Measurements from ENCODE around the gene ELK4.

ELK4 gene

DNA sequence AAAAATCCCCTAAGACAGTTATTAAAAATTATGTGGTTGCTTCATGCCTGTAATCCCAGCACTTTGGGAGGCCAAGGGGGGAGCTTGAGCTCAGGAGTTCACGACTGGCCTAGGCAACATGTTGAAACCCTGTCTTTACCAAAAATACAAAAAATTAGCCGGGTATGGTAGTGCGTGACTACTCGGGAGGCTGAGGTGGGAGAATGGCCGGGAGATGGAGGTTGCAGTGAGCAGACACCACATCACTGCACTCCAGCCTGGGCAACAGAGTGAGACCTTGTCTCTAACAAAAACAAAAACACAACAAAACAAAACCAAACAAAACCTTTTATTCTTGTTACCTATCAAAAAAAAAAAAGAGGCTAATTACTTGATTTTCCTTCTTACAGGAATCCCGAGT, 2.1 kb downstream of the ELK4 start:
- DNase-seq: no peak

DNA sequence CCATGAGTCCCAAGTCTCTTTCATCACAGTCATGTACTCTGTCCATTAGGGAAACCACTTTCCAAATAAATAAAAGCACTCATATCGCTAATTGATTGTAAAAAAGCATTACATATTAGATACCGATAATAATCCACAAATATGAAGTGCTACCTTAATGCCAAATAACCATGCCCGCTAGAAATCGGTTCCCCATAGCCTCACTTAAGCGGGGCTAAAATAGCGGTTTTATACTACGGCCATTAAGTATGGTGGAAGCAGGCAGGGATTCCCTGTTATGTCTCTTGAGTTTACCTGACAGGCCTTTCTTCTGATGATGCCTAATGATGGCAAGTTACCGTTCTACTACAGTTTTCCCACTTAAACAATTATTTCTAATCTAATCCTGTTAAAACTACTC, 3.9 kb downstream of the ELK4 start:
- no peak for DNase-seq

DNA sequence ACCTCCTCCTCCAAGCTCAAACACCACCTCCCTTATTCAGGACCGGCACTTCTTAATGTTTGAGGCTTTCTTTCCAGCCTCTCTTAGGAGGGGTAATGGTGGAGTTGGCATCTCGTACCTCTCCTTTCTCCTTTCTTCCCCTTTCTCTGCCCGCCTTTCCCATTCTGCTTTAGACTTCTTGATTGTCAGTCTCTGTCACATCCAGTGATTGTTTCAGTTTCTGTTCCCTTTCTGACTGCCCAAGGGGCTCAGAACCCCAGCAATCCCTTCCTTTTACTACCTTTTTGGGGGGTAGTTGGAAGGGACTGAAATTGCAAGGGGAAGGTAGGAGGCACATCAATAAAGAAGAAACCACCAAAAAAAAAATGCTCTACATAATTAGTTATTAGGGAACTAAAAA, 5.6 kb downstream of the ELK4 start:
- no peak for DNase-seq

DNA sequence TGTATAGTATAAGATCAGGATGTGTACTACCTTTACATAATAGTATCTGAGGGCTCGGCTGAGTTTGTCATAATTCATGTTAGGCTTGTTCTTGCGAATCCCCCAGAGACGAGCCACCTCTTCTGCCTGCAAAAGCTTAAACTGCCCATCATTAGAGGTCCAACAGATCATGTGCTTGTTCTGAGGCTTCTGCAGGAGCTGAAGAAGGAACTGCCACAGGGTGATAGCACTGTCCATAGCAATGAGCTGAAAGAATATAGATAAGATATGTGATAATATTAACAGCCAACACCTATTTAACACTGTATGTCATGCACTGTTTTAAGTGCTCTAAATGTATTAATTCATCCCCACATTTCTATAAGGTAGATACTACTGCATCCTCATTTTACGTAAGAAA, 8.2 kb downstream of the ELK4 start:
- no peak for DNase-seq

DNA sequence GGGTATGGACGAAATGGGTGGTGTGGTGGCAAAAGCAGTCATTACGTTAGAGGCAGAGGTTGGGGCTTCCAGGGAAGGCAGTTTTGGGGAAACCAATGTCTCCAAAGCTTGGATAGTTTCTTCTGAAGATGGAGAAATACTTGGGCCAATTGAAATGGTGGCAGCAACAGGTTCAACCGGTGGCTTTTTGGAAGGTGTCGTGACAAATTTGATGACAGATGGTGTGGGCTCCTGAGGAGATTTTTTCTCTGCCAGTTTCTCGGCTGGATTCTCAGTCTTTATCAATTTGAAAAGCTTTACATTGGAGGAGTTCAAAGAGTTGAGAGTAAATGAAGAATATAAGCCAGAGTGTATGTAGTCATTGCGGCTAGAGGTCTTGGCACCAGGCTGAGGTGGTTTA, 11.5 kb downstream of the ELK4 start:
- DNase-seq: no peak

DNA sequence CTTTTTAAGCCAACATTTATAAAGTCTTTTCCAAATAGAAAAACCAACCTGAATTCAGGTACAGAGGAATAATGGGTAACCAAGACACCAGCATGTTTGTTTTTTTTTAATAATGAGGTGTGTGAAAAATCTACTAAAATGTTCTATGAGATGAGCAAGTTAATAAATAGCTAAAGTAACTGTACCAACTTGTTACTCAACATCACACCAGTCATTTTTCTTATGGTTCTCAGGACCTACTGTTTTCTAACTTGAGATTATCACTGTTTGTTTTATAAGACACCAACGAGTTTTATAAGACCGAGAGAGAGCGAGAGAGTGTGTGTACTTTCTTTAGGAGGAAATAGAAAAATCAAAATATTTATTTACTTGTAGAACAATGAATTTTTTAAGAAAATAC, 12.4 kb downstream of the ELK4 start:
- DNase-seq: no peak

DNA sequence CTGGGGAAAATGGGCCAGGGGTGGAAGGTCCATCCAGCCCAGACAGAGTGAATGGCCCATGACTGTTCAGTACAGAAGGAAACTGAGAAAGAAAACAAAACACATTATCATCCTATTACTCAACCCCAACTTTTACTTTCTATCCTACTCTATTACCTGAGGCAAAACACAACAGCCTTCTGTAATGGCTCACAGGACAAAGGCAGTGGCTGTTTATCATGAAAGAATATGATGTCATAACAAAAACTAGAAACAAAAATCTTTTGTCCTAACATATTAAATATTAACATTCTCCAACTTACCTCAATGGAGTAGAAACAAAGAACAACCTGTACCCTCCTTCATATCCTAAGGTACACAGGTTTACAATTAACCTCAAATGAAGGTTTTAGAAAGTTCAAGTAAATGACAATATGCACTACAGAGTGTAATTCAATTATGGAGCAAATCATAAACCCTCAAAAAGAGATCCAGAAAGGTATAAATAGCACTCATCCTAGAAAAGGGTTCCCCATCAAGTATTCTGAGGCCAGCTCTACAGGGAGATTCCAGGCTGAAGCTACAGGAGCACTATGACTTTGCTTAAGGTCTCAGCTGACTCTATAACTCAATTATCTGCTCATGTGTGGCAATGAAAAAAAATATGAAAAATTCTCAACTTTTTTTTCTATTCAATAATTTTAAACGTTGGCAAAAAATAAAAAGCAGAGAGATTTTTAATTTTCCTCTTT, 15.1 kb downstream of the ELK4 start:
- DNase-seq: no peak

DNA sequence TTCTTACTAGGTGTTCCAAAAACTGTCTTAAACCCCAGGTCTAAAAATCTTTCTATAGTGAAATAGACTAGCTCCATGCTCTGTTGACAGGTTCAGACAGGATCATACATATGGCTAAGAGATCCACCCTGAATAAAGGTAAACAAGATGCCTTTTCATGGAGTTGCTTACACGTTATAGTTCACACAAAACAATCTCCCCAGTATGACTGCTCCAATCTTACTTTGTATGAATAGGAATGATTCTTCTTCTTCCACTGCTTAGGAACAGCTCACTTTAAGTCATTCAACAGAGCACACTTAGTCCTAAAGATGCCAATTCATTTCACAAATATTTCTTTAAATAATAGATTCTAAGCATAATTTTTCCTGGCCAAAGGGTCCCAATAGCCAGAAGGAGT, 16.0 kb downstream of the ELK4 start:
- no peak for DNase-seq

DNA sequence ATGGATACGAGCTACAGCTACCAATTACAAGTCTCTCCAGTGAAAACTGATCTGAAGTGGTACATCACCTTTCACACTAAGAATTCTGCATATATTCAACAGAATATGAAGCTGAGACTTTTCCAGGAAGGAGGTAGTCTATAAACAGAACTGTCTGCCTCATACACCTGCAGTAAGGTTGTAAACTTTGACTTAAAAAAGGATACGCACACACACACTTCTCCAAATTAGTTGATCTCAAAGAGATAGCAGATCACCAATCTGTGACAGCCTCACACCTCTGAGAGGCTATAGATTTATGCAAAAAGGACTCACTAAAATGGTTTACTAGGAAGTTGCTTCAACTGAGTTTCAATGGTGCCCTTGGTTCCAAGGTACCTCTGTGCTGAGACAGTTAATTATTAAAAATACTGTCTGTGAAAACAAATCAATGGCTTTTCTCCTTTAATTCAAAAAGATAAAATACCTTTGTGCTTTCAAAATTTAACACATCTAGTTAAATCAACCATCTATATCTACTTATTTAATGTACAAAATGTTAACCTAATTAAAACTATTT, 17.9 kb downstream of the ELK4 start:
- no peak for DNase-seq

DNA sequence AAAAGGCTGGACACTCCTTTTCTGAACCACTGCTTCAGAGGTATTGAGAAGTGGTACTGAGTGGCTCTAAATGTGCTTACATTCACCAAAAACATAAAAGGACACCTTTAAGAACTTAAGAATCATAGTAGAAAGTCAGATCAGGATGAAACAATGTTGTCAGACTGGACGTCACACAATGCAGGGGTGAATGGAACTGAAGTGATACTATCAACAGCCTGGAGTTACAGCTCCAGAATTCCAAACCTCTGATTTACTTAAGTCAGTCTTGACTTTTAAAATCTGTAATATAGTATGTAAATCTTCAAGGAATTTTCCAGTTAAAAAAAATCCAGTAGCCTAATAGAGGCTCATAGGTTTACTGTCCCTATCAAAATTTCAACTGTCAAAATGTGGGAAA, 19.3 kb downstream of the ELK4 start:
- no peak for DNase-seq

DNA sequence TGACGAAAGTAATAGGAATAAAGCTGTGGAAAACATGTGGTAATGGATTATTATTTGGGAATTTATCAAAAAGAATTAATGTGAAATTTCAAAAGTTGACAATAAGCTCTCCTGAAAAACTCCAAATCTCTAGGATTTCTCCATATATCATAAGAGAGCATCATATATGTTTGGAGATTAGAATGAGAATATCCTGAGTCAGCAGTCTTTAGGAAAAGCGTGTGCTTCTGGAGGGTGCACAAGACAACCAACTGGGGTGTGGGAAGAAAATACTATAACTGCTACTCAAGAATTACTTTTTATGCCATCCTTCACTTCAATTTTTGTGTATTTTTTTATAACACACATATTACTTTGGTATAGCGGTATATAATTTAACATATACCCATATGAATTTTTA, 19.7 kb downstream of the ELK4 start:
- no peak for DNase-seq

DNA sequence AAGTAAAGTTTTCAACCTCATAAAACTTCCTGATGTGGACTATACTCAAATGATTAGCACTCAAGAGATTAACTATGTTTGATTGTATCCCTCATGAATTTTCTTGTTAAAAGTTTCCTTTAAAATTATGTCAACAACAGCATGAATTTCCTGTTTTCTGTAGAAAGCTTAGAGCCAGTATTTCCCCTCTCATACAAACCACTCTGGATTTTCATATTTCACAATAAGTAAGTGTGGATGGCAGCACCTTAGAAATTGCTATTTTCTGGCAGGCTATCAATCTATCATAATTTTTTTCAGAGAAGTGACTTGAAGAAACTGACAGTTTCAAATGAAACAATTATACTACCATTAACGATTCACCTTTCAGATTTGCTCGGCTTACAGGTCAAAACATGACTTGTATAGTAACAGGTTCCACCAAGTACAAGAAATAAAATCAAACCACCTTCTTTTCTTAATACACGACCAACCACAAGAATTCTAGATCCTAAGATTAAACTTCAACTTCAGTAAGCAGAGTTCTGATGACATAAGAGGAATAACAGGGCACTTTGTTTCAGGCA, 20.8 kb downstream of the ELK4 start:
- DNase-seq: no peak

DNA sequence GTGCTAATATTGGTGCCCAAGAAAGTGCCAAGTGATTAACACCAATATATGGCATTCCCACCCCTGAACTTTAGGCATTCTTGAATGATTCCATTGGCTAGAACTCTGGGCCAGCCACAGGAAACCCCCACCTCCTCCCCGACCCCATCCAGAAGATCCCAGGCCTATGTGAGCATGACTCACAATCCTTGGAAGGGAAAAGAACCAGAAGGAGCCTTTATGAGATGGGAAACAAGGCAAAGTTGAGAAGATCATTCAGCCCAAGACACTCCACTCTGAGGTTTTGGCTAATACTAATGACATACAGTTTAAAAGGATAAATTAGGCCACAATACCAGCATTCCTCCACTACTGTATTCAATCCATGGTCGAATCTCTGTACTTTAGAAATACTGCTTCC, 21.8 kb downstream of the ELK4 start:
- no peak for DNase-seq

DNA sequence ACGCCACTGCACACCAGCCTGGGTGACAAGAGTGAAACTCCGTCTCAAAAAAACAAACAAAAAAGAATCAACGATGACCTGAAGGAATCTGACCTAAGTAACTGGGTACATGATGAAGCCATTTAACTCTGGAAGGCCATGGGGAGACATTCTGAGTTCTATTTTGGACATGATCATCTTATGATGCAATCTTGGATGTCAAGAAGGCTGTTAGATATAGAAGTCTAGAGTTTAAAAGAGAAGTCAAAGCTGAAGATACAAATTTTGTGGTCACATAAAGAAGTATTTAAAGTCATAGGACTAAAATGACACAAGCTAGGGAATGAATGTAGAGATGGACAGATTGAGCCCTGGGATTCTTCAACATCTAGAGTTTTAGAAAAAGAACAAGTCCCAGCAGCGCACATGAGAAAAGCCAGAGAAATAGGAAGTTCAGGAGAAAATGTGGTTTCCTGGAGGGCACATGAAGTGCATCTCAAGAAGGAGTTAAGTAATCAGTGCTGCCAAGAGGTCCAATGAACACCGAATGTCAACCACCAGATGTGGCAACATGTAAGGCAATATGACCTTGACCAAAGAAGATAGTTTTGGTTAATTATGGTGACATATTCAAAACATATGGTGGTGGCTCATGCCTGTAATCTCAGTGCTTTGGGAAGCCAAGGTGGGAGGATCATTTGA, 26.8 kb downstream of the ELK4 start:
- DNase-seq: no peak

DNA sequence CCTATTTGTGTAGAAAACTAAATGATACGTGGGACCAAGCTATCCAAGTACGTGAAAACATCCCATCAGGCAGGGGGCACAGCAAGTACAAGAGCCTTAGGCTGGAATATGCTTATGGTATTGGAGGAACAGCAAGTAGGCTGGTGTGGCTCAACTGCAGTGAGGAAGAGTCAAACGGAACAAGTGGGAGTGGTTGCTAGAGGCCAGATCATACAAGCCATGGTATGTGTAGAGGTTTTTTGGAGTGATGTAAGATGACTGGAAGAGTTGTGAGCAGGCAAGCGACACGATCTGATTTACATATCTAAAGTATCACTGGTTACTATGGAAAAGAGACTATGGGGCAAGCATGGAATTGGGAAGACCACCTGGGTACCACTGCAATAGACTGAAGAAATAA, 27.8 kb downstream of the ELK4 start:
- no peak for DNase-seq

DNA sequence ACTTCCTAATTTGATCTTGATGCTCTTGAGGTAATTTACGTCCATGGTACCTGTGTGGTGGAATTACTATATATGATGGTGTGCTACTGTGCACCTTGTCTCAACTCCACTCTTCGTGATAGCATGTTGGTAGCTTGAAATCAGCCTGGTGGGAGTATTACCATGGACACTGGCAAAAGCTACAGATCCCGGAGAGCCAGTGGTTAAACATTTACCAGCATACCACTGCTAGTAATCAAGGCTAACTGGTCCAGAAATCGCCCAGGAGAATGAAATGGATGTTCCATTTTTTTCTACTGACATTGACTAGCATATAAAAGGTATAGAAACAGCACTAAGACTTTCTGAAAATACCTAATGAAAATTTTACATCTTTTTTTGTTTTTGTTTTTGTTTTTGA, 30.6 kb downstream of the ELK4 start:
- DNase-seq: no peak

DNA sequence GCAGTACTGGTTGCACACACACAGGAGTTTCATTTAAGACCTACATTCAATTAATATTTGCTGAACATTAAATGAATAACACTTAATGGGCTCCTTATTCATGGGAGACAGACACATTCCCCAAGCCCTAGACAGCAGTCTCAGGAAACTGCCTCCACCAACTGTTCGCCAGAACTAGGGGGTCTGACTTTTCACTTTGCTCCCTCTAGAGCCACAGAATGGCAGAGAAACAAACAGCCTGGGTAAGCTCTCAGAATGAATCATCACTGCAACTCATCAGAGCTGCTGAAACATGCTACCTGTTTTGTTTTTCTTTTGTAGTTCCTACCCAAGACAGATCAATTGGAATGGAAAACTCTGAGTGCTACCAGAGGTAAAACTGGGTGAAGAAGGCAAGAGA, 31.7 kb downstream of the ELK4 start:
- DNase-seq: no peak

DNA sequence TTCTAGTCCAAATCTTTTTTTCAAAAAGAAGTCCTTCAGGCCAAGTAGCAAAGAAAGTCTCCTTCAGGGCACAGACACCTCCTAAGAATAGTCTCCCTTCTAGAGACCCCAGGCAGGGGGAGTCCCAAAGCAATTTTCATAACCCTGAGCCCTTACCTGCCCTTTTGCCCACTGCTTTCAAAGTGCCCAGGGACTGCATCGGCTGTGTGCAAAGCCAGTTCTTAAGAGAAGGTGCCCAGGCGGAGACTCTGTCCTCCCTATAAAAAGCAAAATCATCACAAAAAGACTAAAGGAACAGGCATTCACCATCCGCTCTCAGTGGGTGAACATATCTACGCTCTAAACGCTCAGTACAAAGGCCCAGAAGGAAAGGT, 32.2 kb downstream of the ELK4 start:
- no peak for DNase-seq

DNA sequence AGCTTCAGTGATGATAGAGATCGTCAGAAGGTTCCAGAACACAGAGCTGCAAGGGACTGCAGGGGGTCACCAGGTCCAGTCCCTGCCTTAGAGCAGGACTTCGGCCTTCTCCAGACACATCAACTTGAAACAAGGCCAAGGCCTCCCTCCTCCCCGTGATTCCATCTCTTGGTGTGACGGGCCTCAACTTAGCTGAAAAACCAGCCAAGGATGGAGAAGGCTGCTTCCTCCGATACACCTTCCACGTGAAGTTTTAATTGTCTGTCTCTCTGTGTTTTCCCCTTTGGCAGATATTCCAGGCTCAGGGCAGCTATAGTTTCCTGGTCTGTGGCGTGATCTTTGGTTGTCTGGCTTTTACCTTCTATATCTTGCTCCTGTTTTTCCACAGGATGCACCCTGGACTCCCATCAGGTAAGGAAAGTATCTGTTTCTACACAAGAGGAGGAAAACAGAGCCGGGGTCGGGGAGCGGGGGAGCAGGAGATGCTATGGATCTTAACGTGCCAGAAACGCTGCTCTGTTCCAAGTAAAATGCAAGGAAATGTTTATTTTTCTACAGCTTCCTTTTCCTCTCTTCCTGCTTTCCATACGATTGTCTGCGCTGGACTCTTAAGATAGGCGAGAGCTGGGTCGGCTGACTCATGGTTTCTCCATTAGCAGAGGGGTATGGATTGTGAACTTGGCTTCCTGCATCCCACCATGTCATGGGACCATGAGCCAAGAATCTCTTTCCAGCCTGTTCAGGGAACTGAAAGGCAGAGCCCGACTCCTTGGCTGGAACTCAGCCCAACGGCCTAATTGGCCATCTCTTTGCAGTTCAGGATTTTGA, 32.8 kb downstream of the ELK4 start:
- no peak for DNase-seq

DNA sequence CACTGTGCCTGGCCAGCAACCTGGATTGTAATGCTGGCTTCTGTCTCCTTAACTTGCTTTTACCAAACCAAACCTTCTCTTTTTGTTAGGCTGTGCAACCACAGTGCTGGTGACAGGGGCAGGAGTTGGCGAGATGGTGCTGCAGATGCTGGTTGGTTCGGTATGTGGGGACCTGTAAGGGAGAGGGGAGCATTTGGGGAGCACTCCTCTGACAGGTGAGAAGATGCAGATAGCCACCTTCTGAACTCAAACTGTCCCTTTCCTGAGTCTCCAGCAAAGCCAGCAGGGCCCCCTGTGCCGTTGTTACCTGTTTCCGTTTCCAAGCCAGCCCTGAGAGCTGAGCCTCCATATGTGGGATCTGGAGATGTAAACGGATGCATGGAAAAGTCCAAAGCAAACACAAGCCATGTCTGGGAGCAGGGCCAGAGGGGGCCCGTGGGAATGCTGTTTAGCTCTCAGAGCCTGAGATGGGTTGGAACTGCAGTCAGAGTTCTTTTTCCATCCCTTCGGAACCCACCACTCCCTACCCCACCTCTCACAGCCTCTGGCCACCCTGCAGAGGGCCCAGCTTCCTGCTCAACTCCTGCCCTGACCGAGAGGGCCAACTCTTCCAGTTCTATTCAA, 34.0 kb downstream of the ELK4 start:
- DNase-seq: no peak

DNA sequence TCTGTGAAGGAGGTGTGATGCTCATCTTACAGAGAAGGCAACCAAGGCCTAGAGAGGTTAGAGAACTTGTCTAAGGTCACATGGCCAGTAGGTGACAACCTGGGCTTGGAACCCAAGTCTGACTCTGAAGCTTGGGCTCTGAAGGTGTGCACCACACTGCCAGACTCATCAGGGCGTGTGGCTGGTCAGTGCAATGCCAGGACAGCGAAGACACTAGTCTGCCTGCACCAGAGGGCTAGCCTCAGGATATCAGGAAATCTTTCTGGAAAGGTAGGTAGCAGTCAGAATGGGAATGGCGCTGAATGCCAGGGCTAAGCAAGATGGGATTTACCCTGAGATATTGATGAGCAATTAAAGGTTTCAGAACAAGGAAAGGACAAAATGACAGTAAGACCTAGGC, 34.9 kb downstream of the ELK4 start:
- no peak for DNase-seq

DNA sequence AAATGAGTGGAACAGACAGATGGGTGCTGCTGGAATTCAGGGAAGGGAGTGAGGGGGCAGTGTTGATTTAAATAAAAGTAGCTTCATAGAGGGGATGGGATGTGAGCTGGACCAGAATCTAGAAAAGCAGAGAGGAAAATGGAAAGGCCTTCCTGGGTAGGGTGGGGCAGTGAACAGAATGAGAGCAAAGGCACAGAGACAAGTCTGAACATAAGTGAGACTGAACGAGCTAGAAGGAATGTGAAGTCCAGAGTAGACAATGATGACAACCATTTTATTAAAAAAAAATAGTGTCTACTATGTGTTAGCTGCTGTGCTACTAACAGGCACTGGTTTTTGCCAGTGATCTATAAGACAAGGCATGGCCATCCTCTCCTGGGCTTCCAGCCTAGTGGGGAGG, 36.0 kb downstream of the ELK4 start:
- no peak for DNase-seq

DNA sequence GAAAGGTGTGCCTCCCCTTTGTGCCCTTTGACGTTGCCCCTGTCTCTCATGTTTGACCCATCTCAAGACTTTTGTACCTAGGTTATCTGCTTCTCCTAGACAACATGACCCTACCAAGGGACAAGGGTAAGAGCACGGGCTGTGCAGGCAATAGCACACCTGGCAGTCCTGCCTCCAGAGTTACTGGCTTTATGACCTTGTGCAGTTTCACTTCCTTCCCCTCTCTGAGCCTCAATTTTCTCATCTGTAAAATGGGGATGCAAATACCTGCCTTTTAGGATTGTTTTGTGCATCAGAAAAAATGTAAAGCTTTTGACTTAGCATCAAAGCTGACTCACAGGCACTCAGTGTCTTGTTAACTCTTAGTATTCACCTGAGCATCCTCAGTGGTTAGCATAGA, 36.4 kb downstream of the ELK4 start:
- DNase-seq: no peak

Data from NCI-H510A (cell line).